Calu3 (cell line): ENCODE data around the gene FNIP1. TPM values are rescaled to one million over a fixed set of nuclear protein-coding genes. Genes with fewer than 3 reads are reported as not detected.

ENCODE experiments used
- BruUV-seq: library from RNA; stranded (reverse); fragments of 400-500 nt; replicated peaks from 2 replicates; lab custom pipeline; 2021; lab: Mats Ljungman, UMichigan
- CTCF ChIA-PET: fragments of 300-600 bp; sonication (Branson Sonifier 250); formaldehyde crosslinking; loops from one replicate; lab custom pipeline; 2022; ENCODE audit warnings: antibody characterized with exemption; lab: Charles Lee
- DNase-seq: peaks from one replicate; pipeline ENCODE4 v3.0.0; 2022
- H3K27ac Mint-ChIP-seq: one replicate; pipeline ENCODE4 v1.8.0; 2022; ENCODE audit warnings: mixed read lengths; ENCODE audit not compliant: unreplicated experiment
- H3K27me3 Mint-ChIP-seq: one replicate; pipeline ENCODE4 v1.8.0; 2022; ENCODE audit warnings: mixed read lengths; ENCODE audit not compliant: unreplicated experiment
- H3K36me3 Mint-ChIP-seq: one replicate; pipeline ENCODE4 v1.8.0; 2022; ENCODE audit warnings: mild to moderate bottlenecking, moderate library complexity, mixed read lengths; ENCODE audit not compliant: insufficient read depth, unreplicated experiment
- H3K4me1 Mint-ChIP-seq: one replicate; pipeline ENCODE4 v1.8.0; 2022; ENCODE audit warnings: mild to moderate bottlenecking, low read depth, mixed read lengths; ENCODE audit not compliant: unreplicated experiment
- H3K4me3 Mint-ChIP-seq: one replicate; pipeline ENCODE4 v1.8.0; 2022; ENCODE audit warnings: mild to moderate bottlenecking, low read depth, moderate library complexity, mixed read lengths; ENCODE audit not compliant: unreplicated experiment
- H3K9me3 Mint-ChIP-seq: one replicate; pipeline ENCODE4 v1.8.0; 2022; ENCODE audit warnings: low read depth, mixed read lengths; ENCODE audit not compliant: unreplicated experiment
- CTCF ChIP-seq: fragments of 200-600 bp; IDR thresholded peaks from one replicate; pipeline ENCODE4 v1.8.0; 2022; ENCODE audit warnings: antibody characterized with exemption; ENCODE audit not compliant: unreplicated experiment
- intact Hi-C: fragments of 100-400 bp; cut with micrococcal nuclease; formaldehyde crosslinking; loops from one replicate; pipeline ENCODE4 v1.10.0; 2022; ENCODE audit not compliant: unreplicated experiment
- total RNA-seq: library from RNA; stranded (reverse); gene quantifications from 2 replicates; pipeline ENCODE4 v1.2.3, GENCODE V29; 2022

The FNIP1 gene
- total RNA-seq, 1 experiment from 2014 or later: 46.0 TPM

DNA sequence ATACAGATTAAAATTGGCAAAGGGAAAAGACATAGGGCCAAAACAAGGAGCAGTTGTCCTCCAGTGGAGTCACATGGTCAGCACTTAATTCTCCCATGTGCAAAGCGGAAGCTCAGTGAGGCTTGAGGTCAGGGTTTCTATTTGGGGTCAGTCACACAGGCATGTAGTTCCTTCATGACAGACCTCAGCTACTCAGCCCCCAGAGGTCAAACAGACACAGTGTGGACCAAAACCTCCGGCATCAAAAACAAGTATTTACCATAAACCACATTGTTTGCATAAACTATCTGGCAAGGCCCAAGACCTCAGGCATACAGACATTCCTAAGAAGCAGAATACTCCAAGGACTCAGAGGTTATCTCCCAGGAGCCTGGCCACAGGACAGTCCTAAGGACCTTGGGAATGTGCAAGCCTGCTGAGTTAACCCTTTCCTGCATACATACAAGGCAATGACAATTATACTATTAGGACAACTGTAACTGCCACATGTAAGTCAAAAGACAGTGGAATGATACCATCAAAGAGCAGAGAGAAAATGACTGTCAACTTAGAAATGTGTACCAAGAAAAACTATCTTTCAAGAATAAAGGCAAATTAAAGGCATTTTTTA lies 28.7 kb upstream of the FNIP1 start:
- intact Hi-C loops: no loop called here
- Mint-ChIP-seq H3K36me3 (no peaks in the 10 kb centered on the region), H3K9me3 (no peaks in the 10 kb centered on the region), H3K4me3 (no peak overlapping the region), H3K27me3 (no peaks in the 10 kb centered on the region), H3K4me1 (no peaks in the 10 kb centered on the region), H3K27ac (no peak overlapping the region)
- CTCF ChIA-PET: no interaction called here
- TF ChIP-seq CTCF: no peak
- no TSS peak for BruUV-seq
- no peak for DNase-seq

DNA sequence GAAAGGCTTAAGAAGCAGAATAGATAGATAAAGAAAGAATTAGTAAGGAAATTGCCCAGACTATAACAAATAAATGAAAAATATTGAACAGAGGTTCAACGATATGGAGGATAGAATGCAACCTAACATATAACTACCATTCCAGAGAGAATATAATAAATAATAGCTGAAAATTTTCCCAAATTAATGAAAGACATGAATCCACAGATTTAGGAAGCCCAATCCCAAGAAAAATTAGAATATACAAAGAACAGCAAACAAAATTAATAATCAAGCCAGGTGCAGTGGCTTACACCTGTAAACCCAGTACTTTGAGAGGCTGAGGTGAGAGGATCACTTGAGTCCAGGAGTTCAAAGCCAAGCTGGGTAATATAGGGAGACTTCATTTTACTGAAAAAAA lies 27.8 kb upstream of the FNIP1 start:
- CTCF ChIA-PET: no interaction called here

GRCh38 chr5:131821221-131821620 lies 24.4 kb upstream of the FNIP1 start:
- BruUV-seq: no TSS peak
- intact Hi-C loops: no loop called here
- no peaks in the 10 kb centered on the region for H3K36me3 Mint-ChIP-seq
- DNase-seq: no peak
- no peak for TF ChIP-seq CTCF
- no peak overlapping the region for H3K27ac Mint-ChIP-seq
- CTCF ChIA-PET: no interaction called here
- H3K4me3 Mint-ChIP-seq: no peak overlapping the region
- H3K4me1 Mint-ChIP-seq: no peaks in the 10 kb centered on the region
- H3K27me3 Mint-ChIP-seq: no peaks in the 10 kb centered on the region
- H3K9me3 Mint-ChIP-seq: no peaks in the 10 kb centered on the region

More for the DNA sequence above, 27.8 kb upstream of the FNIP1 start:
- Mint-ChIP-seq H3K27ac (no peak overlapping the region), H3K27me3 (no peaks in the 10 kb centered on the region), H3K4me3 (no peak overlapping the region), H3K9me3 (no peaks in the 10 kb centered on the region), H3K36me3 (no peaks in the 10 kb centered on the region), H3K4me1 (no peaks in the 10 kb centered on the region)
- TF ChIP-seq CTCF: no peak
- intact Hi-C loops: no loop called here
- DNase-seq: no peak
- BruUV-seq: no TSS peak

GRCh38 chr5:131818001-131818724 lies 21.3 kb upstream of the FNIP1 start:
- CTCF ChIA-PET: no interaction called here
- TF ChIP-seq CTCF: no peak
- DNase-seq: no peak
- Mint-ChIP-seq H3K27me3 (no peaks in the 10 kb centered on the region), H3K4me3 (no peak overlapping the region), H3K9me3 (no peaks in the 10 kb centered on the region), H3K27ac (no peak overlapping the region), H3K4me1 (peaks cover 10% of the 10 kb centered on the region), H3K36me3 (no peaks in the 10 kb centered on the region)
- no TSS peak for BruUV-seq
- intact Hi-C loops: no loop called here
